HEK293 (cell line): ENCODE results near the gene MRPL23.

Experiments used
- CTCF ChIA-PET: fragments of 350-600 bp; formaldehyde crosslinking; extraction: SDS; loops from one replicate; lab custom pipeline; 2021; ENCODE audit warnings: antibody characterized with exemption; lab: Yijun Ruan, JAX
- POLR2A ChIA-PET: fragments of 300-600 bp; formaldehyde crosslinking; extraction: SDS; loops from one replicate; lab custom pipeline; 2020; ENCODE audit warnings: antibody characterized with exemption, inconsistent platforms; lab: Yijun Ruan, JAX
- H3K27ac ChIP-seq: fragments of 200-500 bp; sonication (Bioruptor generic); 2 replicates; pipeline ENCODE4 v1.5.1; 2014; ENCODE audit warnings: low read depth, low read length, control low read depth, inconsistent platforms; ENCODE audit errors: extremely low read depth
- H3K36me3 ChIP-seq, 2 experiments: fragments of 200-500 bp in 1 of 2; sonication (Bioruptor generic) in 1 of 2; 1 replicate in 1 of 2; 2 replicates in 1 of 2; pipeline ENCODE4 v1.5.1; 2014 to 2017; ENCODE audit warnings: inconsistent platforms in 2 of 2, low read length in 2 of 2; ENCODE audit not compliant: control insufficient read depth in 2 of 2, insufficient read depth in 1 of 2
- H3K4me1 ChIP-seq: fragments of 200-500 bp; sonication (Bioruptor generic); 2 replicates; pipeline ENCODE4 v1.5.1; 2014; ENCODE audit warnings: mild to moderate bottlenecking, low read length, inconsistent platforms; ENCODE audit not compliant: control insufficient read depth, insufficient read depth
- H3K4me3 ChIP-seq: 2 replicates; pipeline ENCODE4 v1.5.1; 2011; ENCODE audit warnings: low read depth, mild to moderate bottlenecking, control low read depth, low read length, moderate library complexity
- H3K9me3 ChIP-seq: fragments of 200-500 bp; sonication (Bioruptor generic); 2 replicates; pipeline ENCODE4 v1.5.1; 2014; ENCODE audit warnings: low read depth, low read length, inconsistent platforms; ENCODE audit not compliant: control insufficient read depth, insufficient read depth
- GFI1B ChIP-seq: fragments of 450-650 bp; formaldehyde crosslinking; IDR thresholded peaks from 2 replicates; pipeline ENCODE4 v1.5.1; 2016; ENCODE audit warnings: missing biosample characterization, missing genetic modification characterization
- SETDB1 ChIP-seq: IDR thresholded peaks from one replicate; pipeline ENCODE4 v1.6.1; 2017; ENCODE audit warnings: mild to moderate bottlenecking, low read length, moderate library complexity, mixed read lengths; ENCODE audit not compliant: insufficient read length
- SP3 ChIP-seq: fragments of 450-650 bp; formaldehyde crosslinking; IDR thresholded peaks from 2 replicates; pipeline ENCODE4 v1.5.1; 2016; ENCODE audit warnings: missing biosample characterization, missing genetic modification characterization
- TSHZ1 ChIP-seq: fragments of 450-650 bp; formaldehyde crosslinking; IDR thresholded peaks from 2 replicates; pipeline ENCODE4 v1.5.1; 2016; ENCODE audit warnings: missing biosample characterization, missing genetic modification characterization, borderline replicate concordance
- YY1 ChIP-seq: fragments of 450-650 bp; formaldehyde crosslinking; IDR thresholded peaks from 2 replicates; pipeline ENCODE4 v1.5.1; 2018; ENCODE audit warnings: missing biosample characterization, missing genetic modification characterization
- ZBTB17 ChIP-seq: fragments of 450-650 bp; formaldehyde crosslinking; IDR thresholded peaks from 2 replicates; pipeline ENCODE4 v1.5.1; 2016; ENCODE audit warnings: missing biosample characterization, missing genetic modification characterization
- ZBTB20 ChIP-seq: fragments of 450-650 bp; formaldehyde crosslinking; IDR thresholded peaks from 2 replicates; pipeline ENCODE4 v1.5.1; 2016; ENCODE audit warnings: missing biosample characterization, missing genetic modification characterization
- ZIC2 ChIP-seq: fragments of 450-650 bp; formaldehyde crosslinking; IDR thresholded peaks from 2 replicates; pipeline ENCODE4 v1.5.1; 2016; ENCODE audit warnings: missing biosample characterization, missing genetic modification characterization
- ZNF112 ChIP-seq: fragments of 450-650 bp; formaldehyde crosslinking; IDR thresholded peaks from 2 replicates; pipeline ENCODE4 v1.5.0; 2017; ENCODE audit warnings: missing biosample characterization, missing genetic modification characterization
- ZNF280D ChIP-seq: fragments of 450-650 bp; formaldehyde crosslinking; IDR thresholded peaks from 2 replicates; pipeline ENCODE4 v1.5.1; 2016; ENCODE audit warnings: missing biosample characterization, missing genetic modification characterization
- ZNF292 ChIP-seq: fragments of 450-650 bp; formaldehyde crosslinking; IDR thresholded peaks from 2 replicates; pipeline ENCODE4 v1.5.1; 2016; ENCODE audit warnings: low read depth, missing biosample characterization, missing genetic modification characterization, borderline replicate concordance
- ZNF354C ChIP-seq: fragments of 450-650 bp; formaldehyde crosslinking; IDR thresholded peaks from 2 replicates; pipeline ENCODE4 v1.5.1; 2016; ENCODE audit warnings: missing biosample characterization, missing genetic modification characterization, low read depth, borderline replicate concordance
- ZNF366 ChIP-seq: fragments of 450-650 bp; formaldehyde crosslinking; conservative IDR thresholded peaks from 2 replicates; pipeline ENCODE4 v1.5.1; 2016; ENCODE audit warnings: missing biosample characterization, missing genetic modification characterization
- ZNF416 ChIP-seq: fragments of 450-650 bp; formaldehyde crosslinking; IDR thresholded peaks from 2 replicates; pipeline ENCODE4 v1.5.1; 2016; ENCODE audit warnings: missing biosample characterization, missing genetic modification characterization
- ZNF521 ChIP-seq: fragments of 450-650 bp; formaldehyde crosslinking; IDR thresholded peaks from 2 replicates; pipeline ENCODE4 v1.5.1; 2017; ENCODE audit warnings: missing biosample characterization, mild to moderate bottlenecking, missing genetic modification characterization
- ZNF544 ChIP-seq: fragments of 450-650 bp; formaldehyde crosslinking; IDR thresholded peaks from 2 replicates; pipeline ENCODE4 v1.5.0; 2017; ENCODE audit warnings: missing biosample characterization, missing genetic modification characterization
- ZNF623 ChIP-seq: fragments of 450-650 bp; formaldehyde crosslinking; IDR thresholded peaks from 2 replicates; pipeline ENCODE4 v1.5.1; 2016; ENCODE audit warnings: missing biosample characterization, missing genetic modification characterization
- ZNF624 ChIP-seq: fragments of 450-650 bp; formaldehyde crosslinking; IDR thresholded peaks from 2 replicates; pipeline ENCODE4 v1.5.1; 2017; ENCODE audit warnings: missing biosample characterization, missing genetic modification characterization
- ZSCAN16 ChIP-seq: fragments of 450-650 bp; formaldehyde crosslinking; IDR thresholded peaks from 2 replicates; pipeline ENCODE4 v1.5.1; 2016; ENCODE audit warnings: missing biosample characterization, missing genetic modification characterization
- TF ChIP-seq, protein P1 (sequence below): fragments of 450-650 bp; formaldehyde crosslinking; IDR thresholded peaks from 2 replicates; pipeline ENCODE4 v1.5.1; 2017; ENCODE audit warnings: missing biosample characterization, missing genetic modification characterization
- TF ChIP-seq, protein P2 (sequence below): fragments of 450-650 bp; formaldehyde crosslinking; IDR thresholded peaks from 2 replicates; pipeline ENCODE4 v1.5.1; 2016; ENCODE audit warnings: missing biosample characterization, missing genetic modification characterization
- TF ChIP-seq, protein P3 (sequence below): fragments of 450-650 bp; formaldehyde crosslinking; IDR thresholded peaks from 2 replicates; pipeline ENCODE4 v1.5.1; 2016; ENCODE audit warnings: missing biosample characterization, missing genetic modification characterization

Gene MRPL23

DNA sequence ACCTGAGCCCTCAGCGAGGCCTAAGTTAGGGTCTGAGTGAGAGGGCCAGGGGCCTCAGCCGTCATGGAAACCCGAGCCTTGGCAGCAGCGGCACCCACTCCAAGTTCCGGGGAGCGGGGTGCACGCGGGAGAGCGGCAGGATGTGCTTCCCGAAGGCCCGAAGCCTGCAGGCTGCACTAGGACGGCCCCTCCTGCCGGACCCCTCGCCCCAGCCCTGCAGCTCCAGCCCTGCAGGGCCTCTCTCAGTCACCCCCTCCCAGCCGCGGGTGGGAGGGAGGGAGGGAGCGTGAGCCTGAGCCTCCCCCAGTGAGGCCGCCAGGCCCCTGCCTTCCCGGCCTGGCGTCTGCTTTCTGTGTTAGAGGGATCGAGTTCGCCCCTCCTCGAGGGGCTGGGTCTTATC lies 22.6 kb downstream of the MRPL23 start:
- H3K36me3 ChIP-seq = no peaks in the 10 kb centered on the region

DNA sequence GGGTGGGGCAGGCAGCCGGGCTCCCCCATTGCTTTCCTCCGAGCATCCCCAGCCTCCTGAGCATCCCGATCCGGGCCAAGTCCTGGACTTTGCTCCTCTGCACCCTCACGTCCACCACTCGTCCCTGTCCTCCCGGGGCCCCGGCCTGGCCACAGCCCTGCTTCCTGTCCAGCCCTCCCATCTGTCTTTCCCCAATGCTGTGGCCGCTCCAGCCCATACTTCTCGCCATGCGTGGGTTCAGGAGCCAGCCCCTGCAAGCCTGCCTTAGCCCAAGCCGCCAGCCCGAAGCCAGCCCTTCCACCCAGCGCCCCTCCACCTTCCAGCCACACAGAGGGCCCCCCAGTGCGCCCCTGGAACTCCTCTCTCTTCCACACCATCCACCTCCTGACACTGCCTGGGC lies 23.8 kb downstream of the MRPL23 start:
- TF ChIP-seq ZNF112 (tag by site-specific recombination) = no peak
- no peak for TF ChIP-seq ZSCAN16
- no peak for TF ChIP-seq ZBTB20 (tag by site-specific recombination)
- TF ChIP-seq ZNF280D (tag by site-specific recombination) = no peak
- TF ChIP-seq ZBTB17 = no peak
- no peak for TF ChIP-seq ZNF366 (tag by site-specific recombination)
- TF ChIP-seq, protein P1, sequence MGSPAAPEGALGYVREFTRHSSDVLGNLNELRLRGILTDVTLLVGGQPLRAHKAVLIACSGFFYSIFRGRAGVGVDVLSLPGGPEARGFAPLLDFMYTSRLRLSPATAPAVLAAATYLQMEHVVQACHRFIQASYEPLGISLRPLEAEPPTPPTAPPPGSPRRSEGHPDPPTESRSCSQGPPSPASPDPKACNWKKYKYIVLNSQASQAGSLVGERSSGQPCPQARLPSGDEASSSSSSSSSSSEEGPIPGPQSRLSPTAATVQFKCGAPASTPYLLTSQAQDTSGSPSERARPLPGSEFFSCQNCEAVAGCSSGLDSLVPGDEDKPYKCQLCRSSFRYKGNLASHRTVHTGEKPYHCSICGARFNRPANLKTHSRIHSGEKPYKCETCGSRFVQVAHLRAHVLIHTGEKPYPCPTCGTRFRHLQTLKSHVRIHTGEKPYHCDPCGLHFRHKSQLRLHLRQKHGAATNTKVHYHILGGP (tag by site-specific recombination) = no peak
- TF ChIP-seq, protein P2, sequence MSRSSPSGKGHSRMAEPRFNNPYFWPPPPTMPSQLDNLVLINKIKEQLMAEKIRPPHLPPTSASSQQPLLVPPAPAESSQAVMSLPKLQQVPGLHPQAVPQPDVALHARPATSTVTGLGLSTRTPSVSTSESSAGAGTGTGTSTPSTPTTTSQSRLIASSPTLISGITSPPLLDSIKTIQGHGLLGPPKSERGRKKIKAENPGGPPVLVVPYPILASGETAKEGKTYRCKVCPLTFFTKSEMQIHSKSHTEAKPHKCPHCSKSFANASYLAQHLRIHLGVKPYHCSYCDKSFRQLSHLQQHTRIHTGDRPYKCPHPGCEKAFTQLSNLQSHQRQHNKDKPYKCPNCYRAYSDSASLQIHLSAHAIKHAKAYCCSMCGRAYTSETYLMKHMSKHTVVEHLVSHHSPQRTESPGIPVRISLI = no peak
- no peak for TF ChIP-seq TSHZ1 (tag by site-specific recombination)
- no peak for TF ChIP-seq SP3 (tag by site-specific recombination)
- no peak for TF ChIP-seq ZNF623 (tag by site-specific recombination)
- TF ChIP-seq GFI1B = no peak
- TF ChIP-seq, all 188 proteins: peak for 0
- Histone ChIP-seq H3K9me3 (no peaks in the 10 kb centered on the region), H3K36me3 (no peaks in the 10 kb centered on the region), H3K27ac (no peak overlapping the region), H3K4me3 (no peak overlapping the region), H3K4me1 (no peaks in the 10 kb centered on the region)
- ChIA-PET POLR2A (no interaction called here), CTCF (no interaction called here)

More for the DNA sequence above, 22.6 kb downstream of the MRPL23 start:
- H3K27ac ChIP-seq = no peak overlapping the region
- TF ChIP-seq YY1 (tag by site-specific recombination) (no peak), ZNF292 (tag by site-specific recombination) (no peak), ZNF521 (tag by site-specific recombination) (no peak), ZNF624 (tag by site-specific recombination) (no peak), SETDB1 (no peak), ZNF112 (tag by site-specific recombination) (no peak), ZIC2 (tag by site-specific recombination) (no peak), ZNF354C (tag by site-specific recombination) (no peak), ZNF544 (tag by site-specific recombination) (no peak), ZNF416 (tag by site-specific recombination) (no peak)
- TF ChIP-seq, protein P3, sequence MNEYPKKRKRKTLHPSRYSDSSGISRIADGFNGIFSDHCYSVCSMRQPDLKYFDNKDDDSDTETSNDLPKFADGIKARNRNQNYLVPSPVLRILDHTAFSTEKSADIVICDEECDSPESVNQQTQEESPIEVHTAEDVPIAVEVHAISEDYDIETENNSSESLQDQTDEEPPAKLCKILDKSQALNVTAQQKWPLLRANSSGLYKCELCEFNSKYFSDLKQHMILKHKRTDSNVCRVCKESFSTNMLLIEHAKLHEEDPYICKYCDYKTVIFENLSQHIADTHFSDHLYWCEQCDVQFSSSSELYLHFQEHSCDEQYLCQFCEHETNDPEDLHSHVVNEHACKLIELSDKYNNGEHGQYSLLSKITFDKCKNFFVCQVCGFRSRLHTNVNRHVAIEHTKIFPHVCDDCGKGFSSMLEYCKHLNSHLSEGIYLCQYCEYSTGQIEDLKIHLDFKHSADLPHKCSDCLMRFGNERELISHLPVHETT (tag by site-specific recombination) = no peak
- TF ChIP-seq, all 188 proteins: peak for 0
- POLR2A ChIA-PET = no interaction called here
- H3K4me3 ChIP-seq = no peak overlapping the region
- CTCF ChIA-PET = no interaction called here
- H3K4me1 ChIP-seq = no peaks in the 10 kb centered on the region
- H3K9me3 ChIP-seq = no peaks in the 10 kb centered on the region
